K562 (cell line): ENCODE results near the gene FBN1. TPM values are rescaled to one million over a fixed set of nuclear protein-coding genes. Genes with fewer than 3 reads are reported as not detected.

Source experiments
- ARID2 ChIP-seq: fragments of 450-650 bp; IDR thresholded peaks from 2 replicates; pipeline ENCODE4 v1.6.1; 2017; ENCODE audit warnings: antibody characterized with exemption, mild to moderate bottlenecking
- ATF3 ChIP-seq, 2 experiments: fragments of 450-650 bp in 1 of 2; sonication (generic) in 1 of 2; formaldehyde crosslinking in 1 of 2; IDR thresholded peaks in 1 of 2; conservative IDR thresholded peaks in 1 of 2; 2 replicates each; pipeline versions ENCODE4 v1.6.1 to v1.8.1; 2016 to 2023; ENCODE audit warnings: mild to moderate bottlenecking in 2 of 2, moderate library complexity in 2 of 2, inconsistent platforms in 1 of 2, missing genetic modification reagents in 1 of 2
- E4F1 ChIP-seq: fragments of 250-450 bp; sonication (Bioruptor Pico); IDR thresholded peaks from 2 replicates; pipeline ENCODE4 v1.5.0; 2021; ENCODE audit warnings: mild to moderate bottlenecking, borderline replicate concordance
- FOS ChIP-seq: IDR thresholded peaks from 3 replicates; pipeline ENCODE4 v1.6.1; 2011; ENCODE audit not compliant: insufficient read length; ENCODE audit errors: extremely low read depth
- ZMIZ1 ChIP-seq, 2 experiments: fragments of 150-350 bp in 1 of 2; IDR thresholded peaks; 2 replicates each; pipeline ENCODE4 v1.6.1; 2012 to 2016; ENCODE audit warnings: low read depth in 2 of 2, low read length in 2 of 2, mild to moderate bottlenecking in 1 of 2, moderate library complexity in 1 of 2
- ZNF282 ChIP-seq: sonication (generic); formaldehyde crosslinking; IDR thresholded peaks from 2 replicates; pipeline ENCODE4 v1.8.1; 2023; ENCODE audit warnings: missing genetic modification reagents
- polyA plus RNA-seq, 8 experiments: library from polyadenylated mRNA; depleted of rRNA in 4 of 8; stranded (reverse) in 5 of 8; unstranded in 3 of 8; fragments of >200 nt; fragmentation: Nextera tagmentation in 2 of 8; fragmentation: Illumina TruSeq in 1 of 8; extraction: Ambion mirVana in 2 of 8; extraction: Trizol in 1 of 8; gene quantifications; 2 replicates each; pipeline versions ENCODE4 v1.2.1 to v1.2.3, GENCODE V29; 2011 to 2014; ENCODE audit warnings: inconsistent platforms in 1 of 8, missing spikeins in 1 of 8
- total RNA-seq, 7 experiments: library from RNA; depleted of rRNA in 6 of 7; stranded (reverse); fragments of >200 nt in 6 of 7; fragmentation: Illumina TruSeq in 2 of 7; extraction: Trizol in 2 of 7; gene quantifications; 2 replicates each; pipeline versions ENCODE4 v1.2.1 to v1.2.3, GENCODE V29; 2011 to 2021; ENCODE audit warnings: low replicate concordance in 1 of 7

Gene FBN1
- total and polyA plus RNA-seq, 9 of the 15 experiments (the other 6 are each of a cell fraction or from before 2014, with no cell fraction given): 0.15 to 1.2 (median 0.60) TPM

- TF ChIP-seq FOS (no peak), E4F1 (CRISPR knock-in tag) (no peak), ZNF282 (no peak), ATF3 (IDR thresholded peaks at IDR 0.05) (no peak), ATF3 (CRISPR knock-in tag; conservative IDR thresholded peaks at IDR 0.05) (no peak), ARID2 (no peak), ZMIZ1 (IDR thresholded peaks at IDR 0.05; ENCODE audit: low read depth in 2 of 2, low read length in 2 of 2) (no peak)
- TF ChIP-seq, all 486 proteins: peak for 0
Measured at GRCh38 chr15:48470096-48470495, 175.4 kb downstream of the FBN1 start (continued).
